ENCODE data around the gene DIP2C.

DNA sequence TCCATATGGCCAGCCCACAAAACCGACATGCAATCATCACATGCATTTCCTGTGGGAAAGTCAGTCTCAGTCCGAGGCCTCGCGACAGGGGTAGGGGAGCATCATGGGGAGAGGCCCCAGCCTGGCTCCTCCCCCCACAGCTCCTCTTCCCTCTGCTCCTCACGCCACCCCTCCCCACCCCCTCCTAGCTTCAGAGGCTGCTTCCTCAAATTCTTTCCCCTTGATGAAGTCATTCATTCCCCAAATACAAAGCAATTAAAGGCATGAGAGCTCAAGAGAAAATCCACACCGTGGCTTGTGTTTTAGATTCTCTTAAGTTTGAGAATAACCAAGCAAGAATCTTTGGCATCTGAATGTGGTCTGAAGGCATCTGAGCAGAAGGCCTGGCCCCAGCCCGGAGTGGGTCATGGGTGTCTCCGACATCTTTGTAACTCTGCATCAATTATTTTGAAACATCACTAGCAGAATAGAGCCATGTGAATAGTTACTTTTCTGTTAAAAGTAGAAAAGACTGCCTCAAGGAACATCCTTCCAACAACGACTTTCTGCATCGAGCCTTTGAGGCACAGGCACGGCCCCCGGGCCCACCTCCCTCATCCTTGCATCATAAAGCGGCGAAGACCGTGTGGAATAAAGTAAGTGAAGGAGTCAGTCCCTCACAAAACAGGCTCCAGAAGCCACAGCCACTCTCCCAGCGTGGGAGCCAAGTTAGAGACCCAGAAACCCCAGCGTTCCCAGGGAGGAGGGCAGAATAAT is 90.9 kb downstream of the DIP2C start:
- no peak for TF ChIP-seq POLR2A (IDR thresholded peaks at IDR 0.05)
- TF ChIP-seq, protein P1, sequence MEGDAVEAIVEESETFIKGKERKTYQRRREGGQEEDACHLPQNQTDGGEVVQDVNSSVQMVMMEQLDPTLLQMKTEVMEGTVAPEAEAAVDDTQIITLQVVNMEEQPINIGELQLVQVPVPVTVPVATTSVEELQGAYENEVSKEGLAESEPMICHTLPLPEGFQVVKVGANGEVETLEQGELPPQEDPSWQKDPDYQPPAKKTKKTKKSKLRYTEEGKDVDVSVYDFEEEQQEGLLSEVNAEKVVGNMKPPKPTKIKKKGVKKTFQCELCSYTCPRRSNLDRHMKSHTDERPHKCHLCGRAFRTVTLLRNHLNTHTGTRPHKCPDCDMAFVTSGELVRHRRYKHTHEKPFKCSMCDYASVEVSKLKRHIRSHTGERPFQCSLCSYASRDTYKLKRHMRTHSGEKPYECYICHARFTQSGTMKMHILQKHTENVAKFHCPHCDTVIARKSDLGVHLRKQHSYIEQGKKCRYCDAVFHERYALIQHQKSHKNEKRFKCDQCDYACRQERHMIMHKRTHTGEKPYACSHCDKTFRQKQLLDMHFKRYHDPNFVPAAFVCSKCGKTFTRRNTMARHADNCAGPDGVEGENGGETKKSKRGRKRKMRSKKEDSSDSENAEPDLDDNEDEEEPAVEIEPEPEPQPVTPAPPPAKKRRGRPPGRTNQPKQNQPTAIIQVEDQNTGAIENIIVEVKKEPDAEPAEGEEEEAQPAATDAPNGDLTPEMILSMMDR (IDR thresholded peaks at IDR 0.05) = no peak
- no peak for TF ChIP-seq POLR2AphosphoS5 (IDR thresholded peaks at IDR 0.05)

Data from prostate gland (tissue), 2 donors.